Fibroblast of villous mesenchyme (primary cell): ENCODE data around the gene AUTS2. TPM values are rescaled to one million over a fixed set of nuclear protein-coding genes. Genes with fewer than 3 reads are reported as not detected.

Source experiments
- DNase-seq: peaks from one replicate; pipeline ENCODE4 v3.0.0-alpha.2; 2010; ENCODE audit warnings: low read depth
- H3K4me3 ChIP-seq: 2 replicates; pipeline ENCODE4 v1.5.1; 2011; ENCODE audit warnings: low read depth, mild to moderate bottlenecking, low read length
- CTCF ChIP-seq: IDR thresholded peaks from 2 replicates; pipeline ENCODE4 v1.5.1; 2012; ENCODE audit warnings: low read depth, mild to moderate bottlenecking, low read length; ENCODE audit not compliant: insufficient read depth
- total RNA-seq: library from RNA; depleted of rRNA; stranded (reverse); fragments of >200 nt; gene quantifications from 2 replicates; pipeline ENCODE4 v1.2.3, GENCODE V29; 2012

AUTS2 gene
- total RNA-seq, 1 donor, result 3.9 TPM

GRCh38 chr7:70580161-70580560 lies 981.9 kb downstream of the AUTS2 start:
- no peak overlapping the region for H3K4me3 ChIP-seq
- no peak for TF ChIP-seq CTCF
- no peak for DNase-seq

GRCh38 chr7:70582927-70583895 lies 984.9 kb downstream of the AUTS2 start:
- no peak for DNase-seq
- no peak for TF ChIP-seq CTCF
- no peak overlapping the region for H3K4me3 ChIP-seq

GRCh38 chr7:70583965-70584883 lies 985.9 kb downstream of the AUTS2 start:
- DNase-seq, result no peak
- TF ChIP-seq CTCF, result no peak
- no peak overlapping the region for H3K4me3 ChIP-seq

GRCh38 chr7:70585071-70585470 lies 986.8 kb downstream of the AUTS2 start:
- TF ChIP-seq CTCF, result no peak
- DNase-seq, result no peak
- no peak overlapping the region for H3K4me3 ChIP-seq

- no peak for TF ChIP-seq CTCF
- H3K4me3 ChIP-seq, result no peak overlapping the region
- DNase-seq, result no peak
These were observed 988.5 kb downstream of the AUTS2 start for GRCh38 chr7:70586822-70587221.

GRCh38 chr7:70587739-70588138 lies 989.5 kb downstream of the AUTS2 start:
- no peak for DNase-seq
- H3K4me3 ChIP-seq, result no peak overlapping the region
- TF ChIP-seq CTCF, result no peak
